Loucy (cell line): ENCODE measurements around the gene BABAM2.

ENCODE experiments used
- EZH2phosphoT487 ChIP-seq: fragments of 200-600 bp; IDR thresholded peaks from 2 replicates; pipeline ENCODE4 v1.6.1; 2018; ENCODE audit warnings: antibody characterized with exemption, mild to moderate bottlenecking, moderate library complexity, borderline replicate concordance
- TF ChIP-seq, protein P1 (sequence below): fragments of 200-600 bp; sonication (generic); conservative IDR thresholded peaks from 2 replicates; pipeline ENCODE4 v1.5.1; 2014; ENCODE audit warnings: mild to moderate bottlenecking, antibody characterized with exemption, low read length

DNA sequence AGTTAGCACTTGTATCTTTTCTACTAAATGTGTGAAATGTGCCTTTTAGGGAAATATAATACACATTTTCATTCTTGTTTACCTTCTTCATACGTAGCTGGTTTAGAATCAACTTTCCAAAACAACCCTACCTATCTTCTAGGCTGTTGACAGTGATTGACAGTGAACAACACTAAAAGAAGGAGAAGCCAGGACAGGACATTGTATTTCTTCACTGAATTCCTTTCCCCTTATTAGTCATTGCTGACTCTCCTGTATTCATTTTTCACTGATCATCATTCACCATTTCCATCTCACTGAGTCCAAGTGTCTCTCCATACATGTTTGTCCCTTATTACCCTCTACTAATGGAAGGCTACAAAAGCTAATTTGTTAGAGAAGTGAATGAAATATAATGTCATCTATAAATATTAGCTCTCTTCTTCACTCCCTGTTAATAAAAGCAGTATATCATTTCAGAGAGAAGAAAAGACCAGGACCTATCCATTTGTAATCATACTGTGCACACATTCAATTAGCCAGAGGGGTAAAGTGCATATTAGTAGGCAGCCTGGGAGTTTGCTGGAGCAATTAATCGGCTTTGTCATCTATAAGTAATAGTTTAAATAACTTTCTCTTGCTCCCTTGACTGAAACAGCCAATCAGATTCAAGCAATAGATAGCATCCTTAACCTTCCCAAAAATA, 309.6 kb downstream of the BABAM2 start:
- TF ChIP-seq, protein P1, sequence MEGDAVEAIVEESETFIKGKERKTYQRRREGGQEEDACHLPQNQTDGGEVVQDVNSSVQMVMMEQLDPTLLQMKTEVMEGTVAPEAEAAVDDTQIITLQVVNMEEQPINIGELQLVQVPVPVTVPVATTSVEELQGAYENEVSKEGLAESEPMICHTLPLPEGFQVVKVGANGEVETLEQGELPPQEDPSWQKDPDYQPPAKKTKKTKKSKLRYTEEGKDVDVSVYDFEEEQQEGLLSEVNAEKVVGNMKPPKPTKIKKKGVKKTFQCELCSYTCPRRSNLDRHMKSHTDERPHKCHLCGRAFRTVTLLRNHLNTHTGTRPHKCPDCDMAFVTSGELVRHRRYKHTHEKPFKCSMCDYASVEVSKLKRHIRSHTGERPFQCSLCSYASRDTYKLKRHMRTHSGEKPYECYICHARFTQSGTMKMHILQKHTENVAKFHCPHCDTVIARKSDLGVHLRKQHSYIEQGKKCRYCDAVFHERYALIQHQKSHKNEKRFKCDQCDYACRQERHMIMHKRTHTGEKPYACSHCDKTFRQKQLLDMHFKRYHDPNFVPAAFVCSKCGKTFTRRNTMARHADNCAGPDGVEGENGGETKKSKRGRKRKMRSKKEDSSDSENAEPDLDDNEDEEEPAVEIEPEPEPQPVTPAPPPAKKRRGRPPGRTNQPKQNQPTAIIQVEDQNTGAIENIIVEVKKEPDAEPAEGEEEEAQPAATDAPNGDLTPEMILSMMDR = no peak
- no peak for TF ChIP-seq EZH2phosphoT487
